ENCODE measurements around the gene ELP1. TPM values are rescaled to one million over a fixed set of nuclear protein-coding genes. Genes with fewer than 3 reads are reported as not detected.
"Not testable (repeated sequence)": the region's sequence is repeated elsewhere in the genome, so short reads cannot be mapped to it uniquely, and the experiment has no call there.

The ELP1 gene
- total and polyA plus RNA-seq, 9 donors = 15.7 to 70.9 (median 34.3) TPM

DNA sequence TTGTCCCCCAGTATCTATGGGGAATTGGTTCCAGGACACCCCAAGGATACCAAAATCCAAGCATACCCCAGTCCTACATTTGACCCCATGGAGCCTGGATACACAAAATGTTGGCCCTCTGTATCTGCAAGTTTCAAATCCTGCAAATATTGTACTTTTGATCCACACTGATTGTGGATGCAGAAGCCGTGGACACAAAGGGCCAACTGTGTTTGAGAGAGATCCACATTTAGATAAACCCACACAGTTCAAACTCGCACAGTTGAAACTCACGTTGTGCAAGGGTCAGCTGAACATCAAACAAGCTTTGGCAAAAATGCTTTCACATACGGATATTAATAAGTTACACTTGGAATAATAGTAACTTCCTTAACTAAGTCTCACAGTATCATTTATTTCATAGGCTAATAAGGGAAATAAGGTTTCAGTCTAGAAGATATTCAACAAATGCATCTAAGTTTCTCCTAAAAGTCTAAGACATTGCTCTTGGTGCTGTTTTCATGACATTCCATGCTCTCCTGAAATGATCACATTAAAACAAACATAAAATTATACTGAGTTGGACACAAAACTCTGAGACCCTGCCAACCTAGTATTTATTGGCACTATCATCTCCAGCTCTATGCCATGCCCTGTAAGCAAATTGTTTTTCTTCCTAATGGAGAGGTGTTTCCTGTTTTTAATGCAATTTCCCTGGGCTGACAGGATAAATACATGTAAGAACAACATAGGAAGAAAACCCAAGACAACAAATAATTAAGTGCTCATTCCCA is 39.5 kb downstream of the ELP1 start:
- 91 to 92% (median 91%) methylated on average over 4 of the region's 4 CpGs for WGBS, 3 donors
- no peak for TF ChIP-seq POLR2A (IDR thresholded peaks at IDR 0.05)
- TF ChIP-seq EP300 (IDR thresholded peaks at IDR 0.05) = no peak
- no peak for TF ChIP-seq CTCF (IDR thresholded peaks at IDR 0.05)
- Histone ChIP-seq H3K27me3 (no peaks in the 10 kb centered on the region), H3K4me3 (no peak overlapping the region), H3K36me3 (no peaks in the 10 kb centered on the region), H3K4me1 (ENCODE audit: insufficient read depth) (no peaks in the 10 kb centered on the region), H3K27ac (no peak overlapping the region), H3K9me3 (no peaks in the 10 kb centered on the region)
- no peak for DNase-seq
- intact Hi-C loops (cut with DNase I) = loop anchor here in 2 of 4 donors (10.0 kb wide), 2 partner anchors 420 to 430 kb away; partner anchors contain the start of gene EPB41L4B (in 1 of the 2)

DNA sequence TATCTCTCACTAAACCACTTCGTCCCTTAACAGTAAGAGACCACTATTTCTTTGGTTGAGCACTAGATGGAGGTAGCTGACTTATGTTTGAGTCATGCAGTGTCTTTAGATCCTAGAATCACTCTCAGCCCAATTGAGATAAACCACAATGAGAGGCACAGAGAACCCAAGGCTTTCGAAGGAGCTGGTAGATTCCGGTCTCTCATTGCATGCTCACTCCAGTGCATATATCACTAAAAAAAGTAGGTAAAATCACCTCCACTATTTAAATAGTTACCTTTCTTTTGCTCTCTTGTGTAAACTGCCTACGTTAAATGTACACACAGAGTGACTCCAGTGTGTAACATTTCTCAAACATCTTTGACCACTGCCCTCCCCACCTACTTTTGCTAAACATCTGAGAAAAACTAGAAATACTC is 44.3 kb downstream of the ELP1 start:
- Histone ChIP-seq H3K36me3 (no peaks in the 10 kb centered on the region), H3K4me1 (ENCODE audit: insufficient read depth) (peaks cover 2% of the 10 kb centered on the region), H3K9me3 (no peaks in the 10 kb centered on the region), H3K27ac (peak overlapping the region in 1 of 2 donors; percentile 18), H3K4me3 (no peak overlapping the region), H3K27me3 (no peaks in the 10 kb centered on the region)
- TF ChIP-seq EP300 (IDR thresholded peaks at IDR 0.05) (no peak), CTCF (IDR thresholded peaks at IDR 0.05) (peak in 2 of 3 donors; percentile 9 to 44), POLR2A (IDR thresholded peaks at IDR 0.05) (no peak)
- no peak for DNase-seq
- whole genome bisulfite sequencing, 3 donors = 69 to 71% (median 70%) methylated on average over 4 of the region's 4 CpGs
- intact Hi-C loops (cut with DNase I) = loop anchor here in 2 of 4 donors (10.0 kb wide), 2 partner anchors 425 to 435 kb away; partner anchors contain the start of gene EPB41L4B (in 1 of the 2)

DNA sequence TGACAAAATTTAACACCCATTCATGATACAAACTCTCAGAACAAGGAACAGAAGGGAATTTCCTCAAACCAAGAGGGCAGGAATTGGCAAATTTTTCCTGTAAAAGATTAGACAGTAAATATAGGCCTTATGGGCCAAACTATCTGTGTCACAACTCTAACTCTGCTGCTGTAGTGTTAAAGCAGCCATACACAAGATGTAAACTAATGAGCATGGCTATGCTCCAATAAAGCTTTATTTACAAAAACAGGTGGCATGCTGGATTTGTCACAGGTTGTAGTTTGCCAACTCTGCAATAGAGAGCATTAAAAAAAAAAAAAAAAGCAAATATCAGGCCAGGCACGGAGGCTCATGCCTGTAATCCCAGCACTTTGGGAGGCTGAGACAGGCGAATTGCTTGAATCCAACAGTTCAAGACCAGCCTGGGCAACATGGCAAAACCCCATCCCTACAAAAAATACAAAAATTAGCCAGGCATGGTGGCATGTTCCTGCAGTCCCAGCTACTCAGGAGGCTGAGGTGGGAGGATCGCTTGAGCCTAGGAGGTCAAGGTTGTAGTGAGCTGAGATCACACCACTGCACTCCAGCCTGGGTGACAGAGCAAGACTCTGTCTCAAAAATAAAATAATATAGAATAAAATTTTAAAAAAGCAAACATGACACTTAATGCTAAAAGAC is 47.2 kb downstream of the ELP1 start:
- DNase-seq; H3K4me1 ChIP-seq (ENCODE audit: insufficient read depth); intact Hi-C loops (cut with DNase I); H3K27me3 ChIP-seq; H3K36me3 ChIP-seq; H3K4me3 ChIP-seq; H3K9me3 ChIP-seq: not testable (repeated sequence)
- H3K27ac ChIP-seq = peak overlapping the region in 1 of 2 donors; percentile 80
- WGBS, 3 donors = 76 to 91% (median 87%) methylated on average over 3 of the region's 3 CpGs

- TF ChIP-seq CTCF (IDR thresholded peaks at IDR 0.05) = no peak
- TF ChIP-seq EP300 (IDR thresholded peaks at IDR 0.05) = peak; percentile 16
- TF ChIP-seq POLR2A (IDR thresholded peaks at IDR 0.05) = peak; percentile 18
- Histone ChIP-seq H3K4me3 (no peak overlapping the region), H3K4me1 (ENCODE audit: insufficient read depth) (peaks cover 5% of the 10 kb centered on the region), H3K27me3 (no peaks in the 10 kb centered on the region), H3K36me3 (no peaks in the 10 kb centered on the region), H3K27ac (peak overlapping the region; percentile 33 to 85), H3K9me3 (no peaks in the 10 kb centered on the region)
- DNase-seq = peak; percentile 78 to 91 (median 88)
- intact Hi-C loops (cut with DNase I) = no loop called here
- WGBS, 3 donors = 6 to 27% (median 10%) methylated on average over 1 of the region's 1 CpG
These were observed 48.1 kb downstream of the ELP1 start for GRCh38 chr9:108885643-108886348.
